Mucosa of descending colon (tissue), 3 donors: Measurements from ENCODE around the gene CDC37L1. TPM values are rescaled to one million over a fixed set of nuclear protein-coding genes. Genes with fewer than 3 reads are reported as not detected.

Experiments
- ATAC-seq: fragments of 200-7000 bp; cut with Tn5 transposase; one replicate; pipeline ENCODE4 v1.9.1; 2020; ENCODE audit warnings: mild to moderate bottlenecking, moderate library complexity
- DNase-seq, 3 donors: peaks; one replicate each; pipeline ENCODE4 v3.0.0-alpha.2; 2020
- H3K36me3 ChIP-seq: fragments of 200-600 bp; one replicate; pipeline ENCODE4 v1.8.0; 2021; ENCODE audit warnings: low read depth, mild to moderate bottlenecking
- H3K4me1 ChIP-seq: fragments of 200-600 bp; one replicate; pipeline ENCODE4 v1.8.0; 2021; ENCODE audit warnings: low read depth, mild to moderate bottlenecking
- H3K4me3 ChIP-seq: fragments of 200-600 bp; one replicate; pipeline ENCODE4 v1.8.0; 2021; ENCODE audit warnings: mild to moderate bottlenecking
- H3K9me3 ChIP-seq: fragments of 200-600 bp; one replicate; pipeline ENCODE4 v1.8.0; 2021; ENCODE audit warnings: mild to moderate bottlenecking
- CTCF ChIP-seq: fragments of 200-600 bp; IDR thresholded peaks from one replicate; pipeline ENCODE4 v1.8.0; 2022; ENCODE audit warnings: antibody characterized with exemption, mild to moderate bottlenecking
- intact Hi-C, 2 donors: fragments of 100-400 bp; cut with DNase I in 1 of 2; cut with micrococcal nuclease in 1 of 2; formaldehyde crosslinking; loops; one replicate each; pipeline versions ENCODE4 v1.11.0 to v1.11.1; 2022; cut with DNase I, micrococcal nuclease
- long read RNA-seq, 2 donors: library from polyadenylated mRNA; unstranded; transcript quantifications; one replicate each; pipeline ENCODE4 v2.0.0, GENCODE V29; 2019 to 2021
- total RNA-seq, 3 donors: library from RNA; stranded (reverse); fragmentation: NEBNext Ultra II Directional in 2 of 3; extraction: Animal tissue kit (Norgen Biotek cat#: 25700) in 2 of 3; gene quantifications; one replicate each; pipeline versions ENCODE4 v1.2.1 to v1.2.4, GENCODE V29; 2021 to 2023
- donor health status: DM: no; HTN: no; CAD: no; lungs with moderate emphysema.
- donor health status: DM: no; HTN: no; CAD: no.
- donor health status: DM: no; HTN: yes; CAD: no.

Gene CDC37L1
- 10 to 100 TPM; 11.1 to 27.1 (median 13.9) TPM for total RNA-seq
- long read RNA-seq, donor 1, transcript CDC37L1-201 (7 exons, 3,502 nt), result major isoform, 34 of 36 reads
- long read RNA-seq, donor 1, partial matches to known transcripts, result 1 of 36 reads
- long read RNA-seq, donor 1, other reads (novel, unspliced or antisense), result 1 of 36 reads
- long read RNA-seq, donor 2, transcript CDC37L1-201 (7 exons, 3,502 nt), result major isoform, 8 of 13 reads
- long read RNA-seq, donor 2, partial matches to known transcripts, result 2 of 13 reads
- long read RNA-seq, donor 2, other reads (novel, unspliced or antisense), result 1 of 13 reads

- Histone ChIP-seq H3K9me3 (no peaks in the 10 kb centered on the region), H3K4me1 (peaks cover 26% of the 10 kb centered on the region), H3K4me3 (peak within 1 kb of the TSS; percentile 50), H3K36me3 (no peaks in the 10 kb centered on the region)
- DNase-seq (peak; percentile 99 to 100 (median 100)), ATAC-seq (peak; percentile 97)
- intact Hi-C loops, result no loop called here
- peak; percentile 69 for TF ChIP-seq CTCF
Observed at GRCh38 chr9:4679268-4680172, at the start of gene CDC37L1. Gene CDC37L1, plus strand, starts transcription at chr9:4679569. Its CDS starts 199 bp downstream, at chr9:4679768.

- TF ChIP-seq CTCF, result no peak
- intact Hi-C loops, result loop anchor here in 1 of 2 donors (10.0 kb wide), 1 partner anchor 246 kb away; no protein-coding TSS in a partner anchor
- no peaks in the 10 kb centered on the region for H3K36me3 ChIP-seq
- H3K9me3 ChIP-seq, result no peaks in the 10 kb centered on the region
- no peak overlapping the region for H3K4me3 ChIP-seq
- ATAC-seq, result no peak
- H3K4me1 ChIP-seq, result no peaks in the 10 kb centered on the region
- DNase-seq, result no peak
Observed at GRCh38 chr9:4630836-4631235, 48.5 kb upstream of the CDC37L1 start.

DNA sequence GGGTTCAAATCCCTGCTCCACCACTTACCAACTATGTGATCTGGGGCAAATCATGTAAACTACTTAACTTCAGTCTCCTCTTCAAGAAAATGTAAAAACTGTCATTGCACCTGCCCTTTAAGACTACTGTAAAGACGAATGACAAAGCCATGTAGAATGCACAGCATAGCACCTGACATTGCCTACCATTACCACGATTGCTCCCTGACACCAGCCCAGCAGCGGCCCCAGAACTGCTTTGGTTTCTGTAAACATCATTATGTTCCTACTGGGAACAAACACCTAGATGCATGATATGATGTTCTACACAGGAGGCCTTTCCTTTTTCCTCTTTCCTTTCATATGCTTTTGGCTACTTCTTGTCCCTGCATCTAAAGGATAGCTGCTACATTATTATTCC is 40.4 kb upstream of the CDC37L1 start:
- H3K4me1 ChIP-seq, result no peaks in the 10 kb centered on the region
- H3K9me3 ChIP-seq, result no peaks in the 10 kb centered on the region
- TF ChIP-seq CTCF, result no peak
- H3K4me3 ChIP-seq, result no peak overlapping the region
- no peak for DNase-seq
- ATAC-seq, result no peak
- intact Hi-C loops, result loop anchor here in 1 of 2 donors (10.0 kb wide), 1 partner anchor 254 kb away; no protein-coding TSS in a partner anchor
- H3K36me3 ChIP-seq, result no peaks in the 10 kb centered on the region

DNA sequence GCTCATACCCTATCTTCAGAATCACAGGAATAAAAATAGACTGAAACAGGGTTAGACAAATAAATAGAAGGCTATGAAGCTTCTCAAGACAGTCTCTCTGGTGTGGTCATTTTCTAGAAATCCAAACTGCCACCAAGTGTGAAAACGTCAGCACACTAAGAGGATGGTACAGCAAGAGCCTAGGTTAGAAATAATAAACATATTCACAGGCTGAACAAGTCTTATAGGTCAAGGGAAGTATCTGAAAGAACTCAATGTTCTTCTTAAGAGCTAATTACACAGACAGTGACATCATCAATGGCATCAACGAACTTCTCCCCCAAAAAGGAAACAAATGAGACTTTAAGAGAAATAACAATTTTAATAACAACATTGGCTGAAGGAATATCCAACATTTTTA is 39.9 kb upstream of the CDC37L1 start:
- no peaks in the 10 kb centered on the region for H3K4me1 ChIP-seq
- intact Hi-C loops, result loop anchor here in 1 of 2 donors (10.0 kb wide), 1 partner anchor 255 kb away; no protein-coding TSS in a partner anchor
- H3K36me3 ChIP-seq, result no peaks in the 10 kb centered on the region
- DNase-seq (no peak), ATAC-seq (no peak)
- no peak overlapping the region for H3K4me3 ChIP-seq
- no peaks in the 10 kb centered on the region for H3K9me3 ChIP-seq
- TF ChIP-seq CTCF, result no peak

DNA sequence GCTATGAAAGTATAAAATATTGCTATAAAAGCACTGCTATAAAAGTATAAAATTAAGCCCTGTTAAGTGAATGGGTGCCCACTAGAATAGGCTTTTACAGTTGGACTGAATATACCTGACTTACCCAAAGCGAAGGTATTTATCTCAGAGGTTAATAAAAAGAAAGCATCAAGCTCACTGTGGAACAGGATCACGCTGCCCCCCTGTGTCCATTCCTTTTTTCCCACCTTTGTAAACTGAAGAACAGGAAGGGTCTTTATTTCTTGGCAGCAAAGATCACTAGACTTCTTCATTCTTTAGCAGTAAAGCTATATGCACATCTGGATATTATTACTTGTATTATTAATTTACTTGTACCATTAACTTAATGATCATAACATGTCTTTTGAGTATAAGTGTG is 39.3 kb upstream of the CDC37L1 start:
- peak in 1 of 3 donors; percentile 60 for DNase-seq
- Histone ChIP-seq H3K9me3 (no peaks in the 10 kb centered on the region), H3K36me3 (no peaks in the 10 kb centered on the region), H3K4me3 (no peak overlapping the region), H3K4me1 (no peaks in the 10 kb centered on the region)
- intact Hi-C loops, result no loop called here
- TF ChIP-seq CTCF, result no peak
- no peak for ATAC-seq
